A673 (cell line): Measurements from ENCODE around the gene GNAQ. TPM values are rescaled to one million over a fixed set of nuclear protein-coding genes. Genes with fewer than 3 reads are reported as not detected.

ENCODE experiments used
- BruUV-seq: library from RNA; stranded (reverse); fragments of 400-500 nt; replicated peaks from 2 replicates; lab custom pipeline; 2021; lab: Mats Ljungman, UMichigan
- CTCF ChIA-PET: fragments of 300-600 bp; sonication (Branson Sonifier 250); formaldehyde crosslinking; loops from one replicate; lab custom pipeline; 2022; ENCODE audit warnings: antibody characterized with exemption; lab: Charles Lee
- POLR2A ChIA-PET: fragments of 300-600 bp; sonication (Branson Sonifier 250); formaldehyde crosslinking; loops from one replicate; lab custom pipeline; 2022; ENCODE audit warnings: antibody characterized with exemption; ENCODE audit not compliant: low non-redundant PET; lab: Charles Lee
- DNase-seq: peaks from one replicate; pipeline ENCODE4 v3.0.0-alpha.2; 2015; ENCODE audit warnings: low spot score
- H3K27ac ChIP-seq: fragments of 200-600 bp; sonication (generic); 2 replicates; pipeline ENCODE4 v1.5.1; 2016; ENCODE audit warnings: mixed run types, low read depth, mild to moderate bottlenecking, mixed read lengths, antibody characterized with exemption, low read length; ENCODE audit not compliant: poor library complexity, severe bottlenecking
- H3K27me3 ChIP-seq: fragments of 200-600 bp; sonication (generic); replicated peaks from 2 replicates; pipeline ENCODE4 v1.6.1; 2017; ENCODE audit warnings: mixed run types, low read depth, mild to moderate bottlenecking, mixed read lengths, antibody characterized with exemption, low read length; ENCODE audit not compliant: insufficient read depth, poor library complexity
- H3K36me3 ChIP-seq: fragments of 200-600 bp; sonication (generic); 2 replicates; pipeline ENCODE4 v1.6.1; 2016; ENCODE audit warnings: mixed run types, mild to moderate bottlenecking, mixed read lengths, antibody characterized with exemption, low read length; ENCODE audit not compliant: insufficient read depth, poor library complexity, severe bottlenecking
- H3K4me1 ChIP-seq: fragments of 200-600 bp; sonication (generic); 2 replicates; pipeline ENCODE4 v1.6.1; 2017; ENCODE audit warnings: mixed run types, mild to moderate bottlenecking, mixed read lengths, antibody characterized with exemption, low read length; ENCODE audit not compliant: insufficient read depth, poor library complexity, severe bottlenecking
- H3K4me3 ChIP-seq: fragments of 200-600 bp; sonication (generic); 2 replicates; pipeline ENCODE4 v1.5.1; 2016; ENCODE audit warnings: low read depth, mixed run types, mild to moderate bottlenecking, mixed read lengths, low read length; ENCODE audit not compliant: poor library complexity, severe bottlenecking
- H3K9me3 ChIP-seq: fragments of 200-600 bp; sonication (generic); 2 replicates; pipeline ENCODE4 v1.6.1; 2016; ENCODE audit warnings: mixed run types, low read depth, mild to moderate bottlenecking, mixed read lengths, antibody characterized with exemption, low read length; ENCODE audit not compliant: poor library complexity, severe bottlenecking
- EZH2 ChIP-seq: fragments of 200-600 bp; sonication (generic); IDR thresholded peaks from 2 replicates; pipeline ENCODE4 v1.6.1; 2017; ENCODE audit warnings: borderline replicate concordance, low read depth, mild to moderate bottlenecking, mixed read lengths, antibody characterized with exemption, low read length; ENCODE audit not compliant: poor library complexity, severe bottlenecking
- intact Hi-C: fragments of 100-400 bp; cut with micrococcal nuclease; formaldehyde crosslinking; loops from one replicate; pipeline ENCODE4 v1.10.0; 2022; ENCODE audit not compliant: unreplicated experiment
- total RNA-seq: library from RNA; stranded (reverse); gene quantifications from 2 replicates; pipeline ENCODE4 v1.2.3, GENCODE V29; 2021
- TF ChIP-seq, protein P1 (sequence below): fragments of 300-800, 200-600 bp; sonication (generic); conservative IDR thresholded peaks from 2 replicates; pipeline ENCODE4 v1.5.1; 2017; ENCODE audit warnings: low read depth, mild to moderate bottlenecking, antibody characterized with exemption, low read length, moderate library complexity, mixed read lengths

The GNAQ gene
- total RNA-seq, 1 experiment from 2014 or later: 69.9 TPM

DNA sequence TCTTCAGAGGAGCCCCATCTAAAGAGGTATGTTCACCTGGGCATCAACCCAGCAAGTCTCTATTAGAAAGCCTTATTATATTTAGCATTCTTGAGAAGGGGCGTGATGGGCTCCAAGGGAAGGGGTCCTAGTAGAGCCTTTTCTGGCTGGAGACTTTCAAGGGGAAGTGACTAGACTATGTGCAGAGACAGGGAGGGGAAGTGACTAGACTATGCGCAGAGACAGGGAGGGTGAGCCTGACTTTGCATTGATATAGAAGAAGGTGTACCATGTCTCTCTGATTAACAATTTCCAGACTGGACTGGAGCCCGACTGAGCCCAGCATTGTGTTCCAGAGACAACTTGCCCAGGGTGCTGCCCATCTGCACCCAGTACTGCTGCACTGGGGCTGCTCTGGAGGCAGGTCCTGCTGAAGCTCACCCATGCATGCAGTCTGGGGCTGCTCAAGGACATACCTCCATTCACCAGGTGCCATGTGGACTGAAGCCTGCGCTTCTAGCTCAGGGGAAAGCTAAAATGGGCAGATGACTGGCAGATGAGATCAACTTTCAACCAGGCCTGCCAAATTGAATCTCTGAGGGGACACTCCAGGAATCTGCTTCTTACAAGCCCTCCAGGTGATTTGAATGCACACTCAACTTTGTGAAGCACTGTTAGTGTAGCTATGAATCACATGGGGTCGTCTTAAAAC lies 300.5 kb downstream of the GNAQ start:
- Histone ChIP-seq H3K27me3 (no peaks in the 10 kb centered on the region), H3K4me1 (peaks cover 12% of the 10 kb centered on the region), H3K27ac (no peak overlapping the region), H3K9me3 (no peaks in the 10 kb centered on the region), H3K4me3 (no peak overlapping the region), H3K36me3 (peaks cover 4% of the 10 kb centered on the region)
- CTCF ChIA-PET: no interaction called here
- POLR2A ChIA-PET: no interaction called here
- TF ChIP-seq EZH2: no peak
- TF ChIP-seq, protein P1, sequence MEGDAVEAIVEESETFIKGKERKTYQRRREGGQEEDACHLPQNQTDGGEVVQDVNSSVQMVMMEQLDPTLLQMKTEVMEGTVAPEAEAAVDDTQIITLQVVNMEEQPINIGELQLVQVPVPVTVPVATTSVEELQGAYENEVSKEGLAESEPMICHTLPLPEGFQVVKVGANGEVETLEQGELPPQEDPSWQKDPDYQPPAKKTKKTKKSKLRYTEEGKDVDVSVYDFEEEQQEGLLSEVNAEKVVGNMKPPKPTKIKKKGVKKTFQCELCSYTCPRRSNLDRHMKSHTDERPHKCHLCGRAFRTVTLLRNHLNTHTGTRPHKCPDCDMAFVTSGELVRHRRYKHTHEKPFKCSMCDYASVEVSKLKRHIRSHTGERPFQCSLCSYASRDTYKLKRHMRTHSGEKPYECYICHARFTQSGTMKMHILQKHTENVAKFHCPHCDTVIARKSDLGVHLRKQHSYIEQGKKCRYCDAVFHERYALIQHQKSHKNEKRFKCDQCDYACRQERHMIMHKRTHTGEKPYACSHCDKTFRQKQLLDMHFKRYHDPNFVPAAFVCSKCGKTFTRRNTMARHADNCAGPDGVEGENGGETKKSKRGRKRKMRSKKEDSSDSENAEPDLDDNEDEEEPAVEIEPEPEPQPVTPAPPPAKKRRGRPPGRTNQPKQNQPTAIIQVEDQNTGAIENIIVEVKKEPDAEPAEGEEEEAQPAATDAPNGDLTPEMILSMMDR: no peak
- intact Hi-C loops: no loop called here
- no TSS peak for BruUV-seq
- DNase-seq: no peak

DNA sequence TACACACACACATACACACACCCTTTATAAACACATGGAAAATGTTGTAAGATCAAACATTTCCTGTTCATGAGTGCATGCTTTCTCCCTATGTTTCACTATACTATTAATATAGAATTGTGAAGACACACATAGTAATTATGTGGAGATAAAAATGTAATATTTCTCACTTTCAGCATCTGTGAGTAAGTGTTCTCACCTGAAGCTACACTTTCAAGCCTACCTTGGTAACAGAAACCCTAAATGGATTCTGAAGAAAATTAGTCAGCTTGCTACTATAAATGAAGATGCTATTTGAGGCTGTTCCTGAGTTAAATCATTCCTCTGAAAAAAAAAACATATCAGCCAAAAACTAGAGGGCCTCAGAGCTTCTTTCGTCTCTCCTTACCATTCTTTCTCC lies 302.4 kb downstream of the GNAQ start:
- intact Hi-C loops: no loop called here
- Histone ChIP-seq H3K27ac (no peak overlapping the region), H3K4me1 (peaks cover 28% of the 10 kb centered on the region), H3K4me3 (no peak overlapping the region), H3K9me3 (no peaks in the 10 kb centered on the region), H3K36me3 (peaks cover 4% of the 10 kb centered on the region), H3K27me3 (no peaks in the 10 kb centered on the region)
- CTCF ChIA-PET: no interaction called here
- no TSS peak for BruUV-seq
- no peak for DNase-seq
- TF ChIP-seq EZH2: no peak
- TF ChIP-seq, protein P1: no peak
- POLR2A ChIA-PET: no interaction called here

DNA sequence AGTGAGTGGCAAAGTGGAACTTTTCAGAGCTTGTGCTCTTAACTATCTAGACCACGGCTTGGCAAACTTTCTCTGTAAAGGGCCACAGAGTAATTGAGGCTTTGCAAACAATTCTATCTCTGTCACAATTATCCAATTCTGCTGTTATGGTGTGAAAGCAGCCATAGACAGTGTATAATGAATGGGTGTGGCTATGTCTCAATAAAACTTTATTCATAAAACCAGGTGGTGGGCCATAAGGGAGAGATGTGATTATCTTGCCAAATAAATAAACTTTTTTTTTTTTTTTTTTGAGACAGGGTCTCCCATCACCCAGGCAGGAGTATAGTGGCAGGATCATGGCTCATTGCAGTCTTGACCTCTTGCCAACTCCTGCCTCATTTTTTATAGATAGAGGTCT lies 304.8 kb downstream of the GNAQ start:
- DNase-seq: no peak
- TF ChIP-seq, protein P1: no peak
- no peak for TF ChIP-seq EZH2
- H3K4me1 ChIP-seq: peaks cover 25% of the 10 kb centered on the region
- BruUV-seq: no TSS peak
- CTCF ChIA-PET: no interaction called here
- POLR2A ChIA-PET: no interaction called here
- no peaks in the 10 kb centered on the region for H3K27me3 ChIP-seq
- no peaks in the 10 kb centered on the region for H3K9me3 ChIP-seq
- H3K27ac ChIP-seq: no peak overlapping the region
- H3K4me3 ChIP-seq: no peak overlapping the region
- peaks cover 4% of the 10 kb centered on the region for H3K36me3 ChIP-seq
- intact Hi-C loops: no loop called here
